ENCODE results near the gene FXYD3. TPM values are rescaled to one million over a fixed set of nuclear protein-coding genes. Genes with fewer than 3 reads are reported as not detected.

The FXYD3 gene
- total and polyA plus RNA-seq, 2 of the 13 experiments (the other 11 are each of a cell fraction or from before 2014, with no cell fraction given): 4.9 TPM; not detected in 1

DNA sequence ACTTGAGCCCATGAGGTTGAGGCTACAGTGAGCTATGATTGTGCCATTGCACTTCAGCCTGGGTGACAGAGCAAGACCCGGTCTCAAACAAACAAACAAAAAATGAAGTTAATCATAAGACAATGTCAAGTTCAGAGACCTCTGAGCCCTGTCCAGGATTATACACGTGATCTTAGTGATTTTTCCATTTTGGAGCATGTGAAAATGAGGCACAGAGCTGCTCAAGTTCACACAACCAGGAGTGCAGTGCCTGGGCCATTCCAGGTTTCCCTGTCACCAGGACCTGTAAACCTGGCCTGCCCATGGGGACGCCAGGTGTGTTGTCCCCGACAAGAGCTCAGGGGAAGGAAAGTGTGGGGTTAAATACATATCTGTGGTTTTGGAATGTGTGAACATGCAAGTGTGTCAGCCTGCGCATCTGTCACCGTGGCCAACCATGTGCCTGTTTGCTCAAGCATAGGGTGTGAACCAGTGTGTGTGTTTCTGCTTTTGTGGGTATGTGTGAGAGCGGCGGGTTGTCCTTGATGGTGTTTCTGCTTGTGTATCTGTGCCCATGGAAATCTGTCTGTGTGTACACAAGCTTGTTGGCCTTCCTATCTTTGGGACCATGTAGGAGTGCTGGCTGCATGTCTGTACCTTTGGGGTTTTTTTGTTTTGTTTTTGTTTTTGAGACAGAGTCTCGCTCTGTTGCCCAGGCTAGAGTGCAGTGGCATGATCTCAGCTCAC, 21.5 kb downstream of the FXYD3 start (continued):
- TF ChIP-seq NKX3-1 (CRISPR knock-in tag; IDR thresholded peaks at IDR 0.05) (no peak), RORA (CRISPR knock-in tag; IDR thresholded peaks at IDR 0.05) (no peak), DPF2 (CRISPR knock-in tag; IDR thresholded peaks at IDR 0.05; ENCODE audit: borderline replicate concordance, low read depth) (peak; percentile 13; the same call in 1 of the 2 replicates), KLF16 (CRISPR knock-in tag; IDR thresholded peaks at IDR 0.05) (no peak), TGIF2 (CRISPR knock-in tag; IDR thresholded peaks at IDR 0.05) (0 out of 2 replicates have a peak, but pooled peaks have one; percentile 37), TBX2 (CRISPR knock-in tag; IDR thresholded peaks at IDR 0.05; ENCODE audit: borderline replicate concordance) (peak; percentile 81), NFKB2 (CRISPR knock-in tag; IDR thresholded peaks at IDR 0.05; ENCODE audit: borderline replicate concordance) (peak; percentile 48; the same call in 1 of the 2 replicates), HNF4G (IDR thresholded peaks at IDR 0.05; ENCODE audit: borderline replicate concordance, low read depth, low read length) (no peak), HNF4G (CRISPR knock-in tag; IDR thresholded peaks at IDR 0.05; ENCODE audit: borderline replicate concordance, low read depth) (peak; percentile 30; the same call in 1 of the 2 replicates), PTBP1 (IDR thresholded peaks at IDR 0.05; ENCODE audit: low read depth, low read length, poor library complexity, severe bottlenecking) (no peak), ONECUT2 (CRISPR knock-in tag; IDR thresholded peaks at IDR 0.05) (no peak), SNRNP70 (IDR thresholded peaks at IDR 0.05; ENCODE audit: low read depth, low read length) (no peak), PHF20 (CRISPR knock-in tag; IDR thresholded peaks at IDR 0.05) (no peak), ZBTB1 (CRISPR knock-in tag; IDR thresholded peaks at IDR 0.05; ENCODE audit: borderline replicate concordance) (0 out of 2 replicates have a peak, but pooled peaks have one; percentile 62), HES4 (CRISPR knock-in tag; IDR thresholded peaks at IDR 0.05; ENCODE audit: borderline replicate concordance) (no peak), PCBP2 (optimal IDR thresholded peaks at IDR 0.05; ENCODE audit: low read depth, low read length, poor library complexity, severe bottlenecking) (no peak), PHB2 (IDR thresholded peaks at IDR 0.05; ENCODE audit: partially characterized antibody) (no peak)
- TF ChIP-seq, protein P1, sequence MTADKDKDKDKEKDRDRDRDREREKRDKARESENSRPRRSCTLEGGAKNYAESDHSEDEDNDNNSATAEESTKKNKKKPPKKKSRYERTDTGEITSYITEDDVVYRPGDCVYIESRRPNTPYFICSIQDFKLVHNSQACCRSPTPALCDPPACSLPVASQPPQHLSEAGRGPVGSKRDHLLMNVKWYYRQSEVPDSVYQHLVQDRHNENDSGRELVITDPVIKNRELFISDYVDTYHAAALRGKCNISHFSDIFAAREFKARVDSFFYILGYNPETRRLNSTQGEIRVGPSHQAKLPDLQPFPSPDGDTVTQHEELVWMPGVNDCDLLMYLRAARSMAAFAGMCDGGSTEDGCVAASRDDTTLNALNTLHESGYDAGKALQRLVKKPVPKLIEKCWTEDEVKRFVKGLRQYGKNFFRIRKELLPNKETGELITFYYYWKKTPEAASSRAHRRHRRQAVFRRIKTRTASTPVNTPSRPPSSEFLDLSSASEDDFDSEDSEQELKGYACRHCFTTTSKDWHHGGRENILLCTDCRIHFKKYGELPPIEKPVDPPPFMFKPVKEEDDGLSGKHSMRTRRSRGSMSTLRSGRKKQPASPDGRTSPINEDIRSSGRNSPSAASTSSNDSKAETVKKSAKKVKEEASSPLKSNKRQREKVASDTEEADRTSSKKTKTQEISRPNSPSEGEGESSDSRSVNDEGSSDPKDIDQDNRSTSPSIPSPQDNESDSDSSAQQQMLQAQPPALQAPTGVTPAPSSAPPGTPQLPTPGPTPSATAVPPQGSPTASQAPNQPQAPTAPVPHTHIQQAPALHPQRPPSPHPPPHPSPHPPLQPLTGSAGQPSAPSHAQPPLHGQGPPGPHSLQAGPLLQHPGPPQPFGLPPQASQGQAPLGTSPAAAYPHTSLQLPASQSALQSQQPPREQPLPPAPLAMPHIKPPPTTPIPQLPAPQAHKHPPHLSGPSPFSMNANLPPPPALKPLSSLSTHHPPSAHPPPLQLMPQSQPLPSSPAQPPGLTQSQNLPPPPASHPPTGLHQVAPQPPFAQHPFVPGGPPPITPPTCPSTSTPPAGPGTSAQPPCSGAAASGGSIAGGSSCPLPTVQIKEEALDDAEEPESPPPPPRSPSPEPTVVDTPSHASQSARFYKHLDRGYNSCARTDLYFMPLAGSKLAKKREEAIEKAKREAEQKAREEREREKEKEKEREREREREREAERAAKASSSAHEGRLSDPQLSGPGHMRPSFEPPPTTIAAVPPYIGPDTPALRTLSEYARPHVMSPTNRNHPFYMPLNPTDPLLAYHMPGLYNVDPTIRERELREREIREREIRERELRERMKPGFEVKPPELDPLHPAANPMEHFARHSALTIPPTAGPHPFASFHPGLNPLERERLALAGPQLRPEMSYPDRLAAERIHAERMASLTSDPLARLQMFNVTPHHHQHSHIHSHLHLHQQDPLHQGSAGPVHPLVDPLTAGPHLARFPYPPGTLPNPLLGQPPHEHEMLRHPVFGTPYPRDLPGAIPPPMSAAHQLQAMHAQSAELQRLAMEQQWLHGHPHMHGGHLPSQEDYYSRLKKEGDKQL (CRISPR knock-in tag; IDR thresholded peaks at IDR 0.05; ENCODE audit: low read depth): no peak
- TF ChIP-seq, protein P2, sequence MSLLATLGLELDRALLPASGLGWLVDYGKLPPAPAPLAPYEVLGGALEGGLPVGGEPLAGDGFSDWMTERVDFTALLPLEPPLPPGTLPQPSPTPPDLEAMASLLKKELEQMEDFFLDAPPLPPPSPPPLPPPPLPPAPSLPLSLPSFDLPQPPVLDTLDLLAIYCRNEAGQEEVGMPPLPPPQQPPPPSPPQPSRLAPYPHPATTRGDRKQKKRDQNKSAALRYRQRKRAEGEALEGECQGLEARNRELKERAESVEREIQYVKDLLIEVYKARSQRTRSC (CRISPR knock-in tag; IDR thresholded peaks at IDR 0.05; ENCODE audit: low read depth): no peak
- TF ChIP-seq, protein P3, sequence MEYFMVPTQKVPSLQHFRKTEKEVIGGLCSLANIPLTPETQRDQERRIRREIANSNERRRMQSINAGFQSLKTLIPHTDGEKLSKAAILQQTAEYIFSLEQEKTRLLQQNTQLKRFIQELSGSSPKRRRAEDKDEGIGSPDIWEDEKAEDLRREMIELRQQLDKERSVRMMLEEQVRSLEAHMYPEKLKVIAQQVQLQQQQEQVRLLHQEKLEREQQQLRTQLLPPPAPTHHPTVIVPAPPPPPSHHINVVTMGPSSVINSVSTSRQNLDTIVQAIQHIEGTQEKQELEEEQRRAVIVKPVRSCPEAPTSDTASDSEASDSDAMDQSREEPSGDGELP (IDR thresholded peaks at IDR 0.05; ENCODE audit: borderline replicate concordance, low read depth): peak; percentile 22; the same call in 1 of the 2 replicates
- TF ChIP-seq, protein P4, sequence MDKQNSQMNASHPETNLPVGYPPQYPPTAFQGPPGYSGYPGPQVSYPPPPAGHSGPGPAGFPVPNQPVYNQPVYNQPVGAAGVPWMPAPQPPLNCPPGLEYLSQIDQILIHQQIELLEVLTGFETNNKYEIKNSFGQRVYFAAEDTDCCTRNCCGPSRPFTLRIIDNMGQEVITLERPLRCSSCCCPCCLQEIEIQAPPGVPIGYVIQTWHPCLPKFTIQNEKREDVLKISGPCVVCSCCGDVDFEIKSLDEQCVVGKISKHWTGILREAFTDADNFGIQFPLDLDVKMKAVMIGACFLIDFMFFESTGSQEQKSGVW (CRISPR knock-in tag; IDR thresholded peaks at IDR 0.05; ENCODE audit: borderline replicate concordance): no peak
- TF ChIP-seq, protein P5, sequence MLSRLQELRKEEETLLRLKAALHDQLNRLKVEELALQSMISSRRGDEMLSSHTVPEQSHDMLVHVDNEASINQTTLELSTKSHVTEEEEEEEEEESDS (CRISPR knock-in tag; IDR thresholded peaks at IDR 0.05; ENCODE audit: borderline replicate concordance): no peak
